ENCODE data around the gene HIPK2. TPM values are rescaled to one million over a fixed set of nuclear protein-coding genes. Genes with fewer than 3 reads are reported as not detected.

HIPK2 gene
- total and polyA plus RNA-seq, 2 experiments from 2014 or later: 23.2 to 47.0 TPM

DNA sequence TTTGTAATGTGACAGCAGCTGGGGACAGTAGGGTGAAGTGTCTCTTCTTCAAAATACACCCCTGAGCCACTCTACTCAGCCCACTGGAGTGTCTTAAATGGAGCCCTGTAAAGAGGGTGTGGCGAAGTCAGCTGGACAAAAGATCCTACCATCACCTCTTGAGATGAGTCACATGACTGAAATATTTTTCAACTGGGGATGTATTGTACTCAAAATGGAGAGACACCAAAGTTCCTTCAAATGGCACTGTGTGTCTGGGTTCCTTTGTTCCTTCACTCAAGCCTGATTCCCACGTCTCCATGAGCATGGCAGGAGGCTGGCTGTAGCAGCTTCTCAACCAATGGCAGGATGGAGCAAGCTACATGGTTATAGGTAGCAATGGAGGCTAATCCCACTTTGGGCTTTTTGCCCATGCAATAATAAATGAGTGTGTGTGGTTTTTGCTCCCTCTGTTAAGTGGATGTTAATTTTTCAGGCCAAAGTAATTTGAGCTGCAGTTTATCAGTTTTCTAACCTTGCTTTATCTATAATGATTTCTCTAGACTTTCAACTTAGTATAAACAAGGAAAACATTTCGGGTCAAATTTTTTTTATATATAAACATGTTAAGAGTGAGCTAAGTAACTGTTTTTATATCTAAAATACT lies 186.1 kb downstream of the HIPK2 start:
- no peak for TF ChIP-seq CTCF (IDR thresholded peaks at IDR 0.05; ENCODE audit: low read depth, low read length)
- Histone ChIP-seq H3K9me3 (ENCODE audit: low read depth) (no peaks in the 10 kb centered on the region), H3K27ac (no peak overlapping the region), H3K4me1 (ENCODE audit: low read depth) (no peaks in the 10 kb centered on the region), H3K4me3 (no peak overlapping the region), H3K36me3 (peaks cover 73% of the 10 kb centered on the region), H3K27me3 (no peaks in the 10 kb centered on the region)
- no peak for DNase-seq (ENCODE audit: low read depth in 1 of 2, low spot score in 1 of 2)

DNA sequence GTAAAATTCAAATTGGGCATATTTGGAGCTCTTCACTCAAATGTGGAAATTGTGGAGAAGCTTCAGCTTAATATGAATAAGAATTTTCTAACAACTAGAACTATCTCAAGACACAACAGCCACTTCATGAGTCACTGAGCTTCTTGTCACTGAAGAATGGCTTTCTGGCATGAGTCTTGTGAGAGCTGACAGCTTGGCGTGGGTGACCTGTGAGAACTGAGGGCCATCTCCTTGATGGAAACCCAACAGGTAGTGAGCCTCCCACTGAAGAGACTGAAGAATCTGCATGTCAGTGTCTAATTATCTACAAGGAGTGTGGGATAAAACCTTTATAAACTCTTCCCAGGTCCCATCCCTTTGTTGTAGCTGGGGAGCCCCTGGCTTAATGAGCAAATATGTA lies 188.3 kb downstream of the HIPK2 start:
- H3K27me3 ChIP-seq: no peaks in the 10 kb centered on the region
- H3K4me3 ChIP-seq: no peak overlapping the region
- peaks cover 66% of the 10 kb centered on the region for H3K36me3 ChIP-seq
- H3K9me3 ChIP-seq (ENCODE audit: low read depth): no peaks in the 10 kb centered on the region
- H3K27ac ChIP-seq: no peak overlapping the region
- TF ChIP-seq CTCF (IDR thresholded peaks at IDR 0.05; ENCODE audit: low read depth, low read length): no peak
- no peaks in the 10 kb centered on the region for H3K4me1 ChIP-seq (ENCODE audit: low read depth)
- DNase-seq (ENCODE audit: low read depth in 1 of 2, low spot score in 1 of 2): no peak

DNA sequence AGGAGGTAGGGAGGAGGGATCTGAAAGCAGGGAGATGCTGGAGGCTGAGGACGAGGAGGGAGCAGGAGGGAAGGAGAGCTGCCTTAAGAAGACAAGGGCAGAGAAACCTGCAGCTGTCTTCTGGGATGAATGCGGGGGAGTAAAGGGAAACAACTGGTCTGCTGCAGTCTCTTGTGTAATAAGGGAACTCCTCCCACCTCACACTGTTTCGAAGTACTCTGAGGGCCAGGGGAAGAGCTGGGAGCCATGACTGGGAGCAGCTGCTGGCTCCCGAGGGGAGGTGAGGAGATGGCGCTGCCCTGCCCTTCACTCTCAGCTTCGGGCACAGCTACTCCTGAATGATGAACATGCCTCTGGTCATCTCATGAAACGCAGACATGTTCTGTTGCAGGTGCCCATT lies 189.2 kb downstream of the HIPK2 start:
- no peaks in the 10 kb centered on the region for H3K9me3 ChIP-seq (ENCODE audit: low read depth)
- no peak overlapping the region for H3K27ac ChIP-seq
- H3K27me3 ChIP-seq: no peaks in the 10 kb centered on the region
- no peak for TF ChIP-seq CTCF (IDR thresholded peaks at IDR 0.05; ENCODE audit: low read depth, low read length)
- H3K36me3 ChIP-seq: peaks cover 62% of the 10 kb centered on the region
- H3K4me3 ChIP-seq: no peak overlapping the region
- peak in 1 of 2 donors; percentile 94 for DNase-seq (ENCODE audit: low read depth in 1 of 2, low spot score in 1 of 2)
- H3K4me1 ChIP-seq (ENCODE audit: low read depth): no peaks in the 10 kb centered on the region

DNA sequence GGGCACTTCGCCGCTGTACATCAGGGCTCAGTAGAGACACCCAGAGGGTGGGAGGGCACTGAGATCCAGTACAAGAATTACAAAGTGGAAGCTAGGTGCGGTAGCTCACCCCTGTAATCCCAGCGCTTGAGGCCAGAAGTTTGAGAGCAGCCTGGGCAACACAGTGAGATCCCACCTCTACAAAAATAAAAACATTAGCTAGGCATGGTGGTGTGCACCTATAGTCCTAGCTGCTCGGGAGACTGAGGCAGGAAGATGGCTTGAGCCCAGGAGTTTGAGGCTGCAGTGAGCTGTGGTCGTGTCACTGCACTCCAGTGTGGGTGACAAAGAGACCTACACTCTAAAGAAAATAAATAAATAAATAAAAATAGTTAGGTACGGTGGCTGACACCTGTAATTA lies 190.3 kb downstream of the HIPK2 start:
- Histone ChIP-seq H3K36me3 (peaks cover 60% of the 10 kb centered on the region), H3K27me3 (no peaks in the 10 kb centered on the region), H3K4me1 (ENCODE audit: low read depth) (no peaks in the 10 kb centered on the region), H3K27ac (no peak overlapping the region), H3K4me3 (no peak overlapping the region), H3K9me3 (ENCODE audit: low read depth) (no peaks in the 10 kb centered on the region)
- no peak for DNase-seq (ENCODE audit: low read depth in 1 of 2, low spot score in 1 of 2)
- TF ChIP-seq CTCF (IDR thresholded peaks at IDR 0.05; ENCODE audit: low read depth, low read length): no peak

GRCh38 chr7:139586286-139586685 lies 191.5 kb downstream of the HIPK2 start:
- Histone ChIP-seq H3K9me3 (ENCODE audit: low read depth) (no peaks in the 10 kb centered on the region), H3K27ac (no peak overlapping the region), H3K27me3 (no peaks in the 10 kb centered on the region), H3K4me3 (no peak overlapping the region), H3K4me1 (ENCODE audit: low read depth) (no peaks in the 10 kb centered on the region), H3K36me3 (peaks cover 59% of the 10 kb centered on the region)
- TF ChIP-seq CTCF (IDR thresholded peaks at IDR 0.05; ENCODE audit: low read depth, low read length): no peak
- no peak for DNase-seq (ENCODE audit: low read depth in 1 of 2, low spot score in 1 of 2)
